Measurements from ENCODE around the gene GTF2I.

Gene GTF2I

GRCh38 chr7:74622228-74622749, 35.2 kb upstream of the GTF2I start:
- H3K9me3 ChIP-seq (ENCODE audit: severe bottlenecking), result no peaks in the 10 kb centered on the region
- TF ChIP-seq CTCF (IDR thresholded peaks at IDR 0.05; ENCODE audit: low read depth, low read length), result no peak
- no peak overlapping the region for H3K27ac ChIP-seq
- no peaks in the 10 kb centered on the region for H3K27me3 ChIP-seq (ENCODE audit: insufficient read depth, low read depth, severe bottlenecking)
- H3K4me3 ChIP-seq (ENCODE audit: low read depth, low read length), result no peak overlapping the region
- no peaks in the 10 kb centered on the region for H3K36me3 ChIP-seq
- no peak for DNase-seq

- TF ChIP-seq CTCF (IDR thresholded peaks at IDR 0.05; ENCODE audit: low read depth, low read length), result no peak
- Histone ChIP-seq H3K27me3 (ENCODE audit: insufficient read depth, low read depth, severe bottlenecking) (no peaks in the 10 kb centered on the region), H3K9me3 (ENCODE audit: severe bottlenecking) (no peaks in the 10 kb centered on the region), H3K36me3 (no peaks in the 10 kb centered on the region), H3K27ac (no peak overlapping the region), H3K4me3 (ENCODE audit: low read depth, low read length) (no peak overlapping the region)
- no peak for DNase-seq
Measured at GRCh38 chr7:74623135-74623534, 34.4 kb upstream of the GTF2I start.

DNA sequence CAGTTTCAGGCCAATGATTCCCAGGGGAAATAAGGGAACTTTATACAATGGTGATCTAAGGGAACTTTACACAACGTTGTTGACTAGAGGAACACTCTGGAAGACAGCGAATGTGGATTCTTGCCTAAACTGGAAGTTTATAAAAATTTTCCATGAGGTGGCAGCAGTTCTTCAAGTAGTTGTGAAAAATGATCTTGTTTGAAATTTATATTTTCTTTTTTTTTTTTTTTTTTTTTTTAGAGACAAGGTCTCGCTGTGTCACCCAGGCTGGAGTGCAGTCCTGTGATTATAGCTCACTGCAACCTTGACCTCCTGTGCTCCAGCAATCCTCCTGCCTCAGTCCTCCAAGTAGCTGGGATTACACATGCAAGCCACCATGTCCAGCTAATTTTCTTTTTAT, 32.1 kb upstream of the GTF2I start:
- TF ChIP-seq CTCF (IDR thresholded peaks at IDR 0.05; ENCODE audit: low read depth, low read length), result no peak
- Histone ChIP-seq H3K36me3 (no peaks in the 10 kb centered on the region), H3K27me3 (ENCODE audit: insufficient read depth, low read depth, severe bottlenecking) (no peaks in the 10 kb centered on the region), H3K27ac (no peak overlapping the region), H3K9me3 (ENCODE audit: severe bottlenecking) (no peaks in the 10 kb centered on the region), H3K4me3 (ENCODE audit: low read depth, low read length) (no peak overlapping the region)
- DNase-seq, result no peak

DNA sequence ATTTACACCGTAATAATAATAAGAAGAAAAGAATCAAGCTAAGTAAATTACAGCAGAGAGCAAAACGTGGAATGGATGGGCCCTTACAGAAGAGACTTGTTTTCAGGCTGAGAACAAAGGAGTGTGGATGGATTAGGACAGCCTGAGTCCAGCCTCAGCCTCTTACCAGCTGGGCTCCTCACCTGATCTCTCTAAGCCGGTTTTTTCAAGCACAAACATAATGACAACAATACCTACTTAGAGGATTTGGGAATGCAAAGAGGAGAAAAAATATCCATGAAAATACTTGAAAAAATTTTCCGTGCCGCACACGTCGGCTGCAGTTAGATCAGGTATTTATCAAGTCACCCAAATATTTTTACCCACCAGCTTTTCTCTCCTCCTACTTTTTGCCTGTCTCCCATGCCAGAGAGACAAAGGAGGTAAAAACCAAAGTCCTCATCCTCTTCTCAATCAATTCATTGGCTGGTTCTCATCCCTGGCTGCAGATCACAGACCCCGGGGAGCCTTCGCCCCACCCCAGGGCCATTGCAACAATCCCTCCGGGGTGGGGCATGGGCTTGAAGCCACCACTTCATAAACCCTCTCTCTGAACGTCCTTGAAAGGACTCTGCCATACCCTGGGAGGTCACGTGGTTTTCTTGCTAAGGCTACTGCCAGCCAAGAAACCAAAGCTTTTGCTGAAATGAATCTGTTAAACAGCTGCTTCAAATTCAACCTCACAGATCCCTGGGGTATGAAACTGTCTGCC, 29.7 kb upstream of the GTF2I start:
- peak; percentile 95 for DNase-seq
- peak overlapping the region; percentile 92 for H3K27ac ChIP-seq

GRCh38 chr7:74632505-74632904, 25.0 kb upstream of the GTF2I start:
- Histone ChIP-seq H3K27me3 (ENCODE audit: insufficient read depth, low read depth, severe bottlenecking) (no peaks in the 10 kb centered on the region), H3K27ac (no peak overlapping the region), H3K36me3 (no peaks in the 10 kb centered on the region), H3K4me3 (ENCODE audit: low read depth, low read length) (no peak overlapping the region), H3K9me3 (ENCODE audit: severe bottlenecking) (no peaks in the 10 kb centered on the region)
- no peak for TF ChIP-seq CTCF (IDR thresholded peaks at IDR 0.05; ENCODE audit: low read depth, low read length)
- DNase-seq, result no peak

More for the DNA sequence above, 29.7 kb upstream of the GTF2I start:
- no peaks in the 10 kb centered on the region for H3K9me3 ChIP-seq (ENCODE audit: severe bottlenecking)
- H3K36me3 ChIP-seq, result no peaks in the 10 kb centered on the region
- no peak for TF ChIP-seq CTCF (IDR thresholded peaks at IDR 0.05; ENCODE audit: low read depth, low read length)
- peak overlapping the region; percentile 34 for H3K4me3 ChIP-seq (ENCODE audit: low read depth, low read length)
- no peaks in the 10 kb centered on the region for H3K27me3 ChIP-seq (ENCODE audit: insufficient read depth, low read depth, severe bottlenecking)

Measured in WERI-Rb-1 (cell line).